ENCODE data around the gene LONRF2. TPM values are rescaled to one million over a fixed set of nuclear protein-coding genes. Genes with fewer than 3 reads are reported as not detected.
A peak's percentile ranks its signal among the peaks of the same experiment; 100 is the strongest.

LONRF2 gene
- total and polyA plus RNA-seq, 2 donors = 0.24 to 0.62 TPM

DNA sequence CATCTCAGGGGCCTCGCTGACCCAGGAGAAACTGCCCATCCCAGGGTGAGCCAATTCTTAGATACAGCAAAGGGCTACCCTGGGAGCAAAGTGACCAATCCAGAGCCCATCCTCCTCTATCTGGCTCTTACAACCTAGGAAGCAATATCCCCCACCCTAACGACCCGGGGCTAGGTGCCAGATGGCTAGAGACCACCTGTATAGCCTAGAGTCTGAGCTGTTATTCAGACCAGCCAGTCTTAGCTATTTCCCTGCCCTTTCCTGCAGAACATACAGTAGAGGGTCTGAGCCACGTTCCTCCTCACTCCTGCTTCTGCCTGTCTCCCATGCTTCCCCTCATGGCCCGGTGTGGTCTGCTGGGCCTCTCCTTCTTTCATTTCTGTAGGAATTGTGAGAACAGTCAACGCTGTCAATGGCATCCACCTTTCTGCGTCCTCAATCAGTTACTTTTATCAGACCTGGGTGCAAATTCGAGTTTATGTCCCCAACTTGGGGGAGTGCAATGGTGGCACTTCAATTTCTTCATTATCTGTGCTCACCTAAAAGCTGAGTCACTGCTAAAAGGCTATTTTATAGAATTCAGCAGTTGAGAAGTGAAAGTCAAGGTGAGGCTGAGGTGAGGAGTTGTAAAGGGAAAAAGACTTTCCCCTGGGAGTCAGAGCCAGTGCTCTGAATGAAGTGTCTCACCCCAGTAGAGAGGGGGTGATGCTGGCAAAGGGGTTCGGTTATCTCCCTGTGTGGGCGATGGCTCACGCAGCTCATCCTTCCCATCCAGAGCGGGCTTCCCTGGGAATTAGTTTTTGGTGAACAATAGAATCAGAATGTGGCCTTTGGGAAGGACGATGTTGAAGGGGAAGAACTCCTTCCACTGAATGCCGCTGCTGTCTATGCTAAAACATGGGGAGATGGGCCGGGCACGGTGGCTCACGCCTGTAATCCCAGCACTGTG, 42.4 kb downstream of the LONRF2 start:
- no peaks in the 10 kb centered on the region for H3K9me3 ChIP-seq (ENCODE audit: control insufficient read depth in 2 of 2, insufficient read depth in 1 of 2, low read length in 1 of 2)
- DNase-seq (ENCODE audit: low read depth in 6 of 9, low spot score in 9 of 9) = no peak

DNA sequence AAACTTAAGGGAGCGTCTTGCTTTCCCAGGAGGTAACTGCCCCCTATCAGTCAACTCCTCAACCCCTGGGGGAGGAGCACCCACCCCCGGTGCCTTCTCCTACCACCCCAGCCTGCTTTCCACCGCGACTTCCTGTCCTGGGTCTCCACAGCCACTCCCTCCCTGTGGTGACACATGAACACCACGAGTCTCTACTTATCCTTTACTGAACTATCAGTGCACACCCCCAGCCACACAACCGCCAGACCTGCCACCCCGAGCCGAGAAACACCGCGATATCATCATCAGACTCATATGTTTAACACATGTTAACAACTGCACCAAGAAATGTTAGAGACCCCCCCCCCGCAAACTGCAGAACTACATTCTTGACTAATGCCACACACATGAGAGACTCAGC, 43.3 kb downstream of the LONRF2 start:
- no peaks in the 10 kb centered on the region for H3K27me3 ChIP-seq (ENCODE audit: control insufficient read depth in 2 of 2, insufficient read depth in 1 of 2, low read length in 1 of 2)
- no peaks in the 10 kb centered on the region for H3K36me3 ChIP-seq (ENCODE audit: control insufficient read depth in 2 of 2, insufficient read depth in 2 of 2, low read length in 1 of 2)
- DNase-seq (ENCODE audit: low read depth in 6 of 9, low spot score in 9 of 9) = no peak
- peaks cover 0 to 5% of the 10 kb centered on the region in 2 donors for H3K4me1 ChIP-seq (ENCODE audit: control insufficient read depth in 2 of 2, insufficient read depth in 2 of 2, low read length in 2 of 2)
- no peaks in the 10 kb centered on the region for H3K9me3 ChIP-seq (ENCODE audit: control insufficient read depth in 2 of 2, insufficient read depth in 1 of 2, low read length in 1 of 2)
- H3K27ac ChIP-seq (ENCODE audit: low read depth in 1 of 2, low read length in 1 of 2) = no peak overlapping the region
- 78% methylated on average over 11 of the region's 11 CpGs for WGBS
- H3K4me3 ChIP-seq (ENCODE audit: low read length in 2 of 2) = no peak overlapping the region

More for the DNA sequence above, 42.4 kb downstream of the LONRF2 start:
- H3K36me3 ChIP-seq (ENCODE audit: control insufficient read depth in 2 of 2, insufficient read depth in 2 of 2, low read length in 1 of 2) = no peaks in the 10 kb centered on the region
- H3K27ac ChIP-seq (ENCODE audit: low read depth in 1 of 2, low read length in 1 of 2) = no peak overlapping the region
- H3K4me1 ChIP-seq (ENCODE audit: control insufficient read depth in 2 of 2, insufficient read depth in 2 of 2, low read length in 2 of 2) = peaks cover 0 to 6% of the 10 kb centered on the region in 2 donors
- WGBS = 90% methylated on average over 17 of the region's 17 CpGs
- H3K27me3 ChIP-seq (ENCODE audit: control insufficient read depth in 2 of 2, insufficient read depth in 1 of 2, low read length in 1 of 2) = no peaks in the 10 kb centered on the region
- H3K4me3 ChIP-seq (ENCODE audit: low read length in 2 of 2) = no peak overlapping the region

DNA sequence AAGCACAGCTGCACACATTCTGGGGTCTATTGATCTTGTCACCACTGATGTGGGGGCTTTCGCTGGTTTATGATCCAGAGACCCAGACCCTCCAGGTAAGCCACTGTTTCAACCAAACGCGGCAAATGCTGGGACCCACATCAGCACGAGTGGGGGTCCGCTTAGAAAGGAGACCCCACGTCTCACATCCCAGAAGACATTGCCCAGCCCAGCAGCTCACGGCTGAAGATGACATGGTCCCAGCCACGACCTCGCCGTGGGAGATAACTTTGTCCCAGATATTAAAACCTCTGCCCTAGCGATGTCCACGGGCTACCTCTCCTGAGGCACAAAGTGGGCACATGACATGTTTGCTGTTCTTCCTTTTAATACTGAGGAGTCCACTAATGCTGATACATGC, 43.8 kb downstream of the LONRF2 start:
- Histone ChIP-seq H3K4me1 (ENCODE audit: control insufficient read depth in 2 of 2, insufficient read depth in 2 of 2, low read length in 2 of 2) (peaks cover 0 to 2% of the 10 kb centered on the region in 2 donors), H3K27ac (ENCODE audit: low read depth in 1 of 2, low read length in 1 of 2) (no peak overlapping the region), H3K36me3 (ENCODE audit: control insufficient read depth in 2 of 2, insufficient read depth in 2 of 2, low read length in 1 of 2) (no peaks in the 10 kb centered on the region), H3K27me3 (ENCODE audit: control insufficient read depth in 2 of 2, insufficient read depth in 1 of 2, low read length in 1 of 2) (no peaks in the 10 kb centered on the region), H3K9me3 (ENCODE audit: control insufficient read depth in 2 of 2, insufficient read depth in 1 of 2, low read length in 1 of 2) (no peaks in the 10 kb centered on the region), H3K4me3 (ENCODE audit: low read length in 2 of 2) (no peak overlapping the region)
- WGBS = 85% methylated on average over 12 of the region's 12 CpGs
- DNase-seq (ENCODE audit: low read depth in 6 of 9, low spot score in 9 of 9) = no peak

DNA sequence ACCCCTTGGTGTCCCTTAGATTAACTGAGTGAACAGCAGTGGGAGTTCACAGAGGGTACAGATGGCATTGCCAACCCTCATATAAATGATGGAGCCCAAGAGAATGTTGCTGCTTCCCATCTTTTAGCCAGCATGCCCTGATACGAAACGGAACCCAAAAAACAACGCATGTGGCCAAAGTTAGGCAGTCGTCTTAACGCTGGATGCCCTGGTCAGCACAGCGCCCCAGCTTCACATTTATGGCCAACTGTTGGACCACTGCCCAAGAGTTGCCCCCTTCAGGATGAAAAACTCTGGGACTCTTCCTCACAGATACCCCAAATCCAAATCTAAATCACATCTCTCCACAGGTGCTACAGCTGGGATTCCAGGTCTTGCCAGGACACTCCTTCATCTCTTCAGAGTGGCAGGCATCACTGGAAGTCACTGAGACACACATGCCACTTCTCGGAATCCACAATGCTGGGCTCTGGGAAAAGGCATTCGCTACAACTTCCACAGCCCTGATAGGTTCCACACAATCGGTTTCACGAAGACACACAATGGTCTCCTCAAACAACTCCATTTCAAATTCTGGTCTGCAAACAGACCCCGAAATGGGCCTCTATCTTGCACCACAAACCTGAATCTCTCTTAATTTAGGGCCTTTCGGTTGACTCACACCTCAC, 44.6 kb downstream of the LONRF2 start:
- no peak for DNase-seq (ENCODE audit: low read depth in 6 of 9, low spot score in 9 of 9)

DNA sequence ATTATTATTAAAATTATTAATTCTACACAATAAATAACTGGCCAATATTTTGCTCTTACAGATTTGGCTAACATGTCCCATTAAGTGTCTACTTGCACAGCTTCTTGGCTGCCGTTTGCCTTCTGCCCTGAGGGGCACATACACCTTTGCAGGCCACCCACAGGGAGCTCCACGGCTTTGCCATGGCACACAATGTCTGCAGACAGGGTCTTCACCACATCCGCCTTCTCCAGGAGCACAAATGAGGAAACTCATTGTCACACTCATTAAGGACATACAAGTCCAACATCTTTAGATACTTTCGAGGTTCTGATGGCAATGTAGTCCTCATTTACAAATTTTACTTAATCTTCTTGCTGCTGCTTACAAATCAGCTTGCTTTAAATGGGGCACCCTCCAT, 45.6 kb downstream of the LONRF2 start:
- no peak for DNase-seq (ENCODE audit: low read depth in 6 of 9, low spot score in 9 of 9)
- 95% methylated on average over 4 of the region's 4 CpGs for WGBS
- Histone ChIP-seq H3K4me1 (ENCODE audit: control insufficient read depth in 2 of 2, insufficient read depth in 2 of 2, low read length in 2 of 2) (peaks cover 0 to 2% of the 10 kb centered on the region in 2 donors), H3K27ac (ENCODE audit: low read depth in 1 of 2, low read length in 1 of 2) (no peak overlapping the region), H3K9me3 (ENCODE audit: control insufficient read depth in 2 of 2, insufficient read depth in 1 of 2, low read length in 1 of 2) (no peaks in the 10 kb centered on the region), H3K4me3 (ENCODE audit: low read length in 2 of 2) (no peak overlapping the region), H3K36me3 (ENCODE audit: control insufficient read depth in 2 of 2, insufficient read depth in 2 of 2, low read length in 1 of 2) (no peaks in the 10 kb centered on the region), H3K27me3 (ENCODE audit: control insufficient read depth in 2 of 2, insufficient read depth in 1 of 2, low read length in 1 of 2) (no peaks in the 10 kb centered on the region)

More for the DNA sequence above, 44.6 kb downstream of the LONRF2 start:
- H3K4me1 ChIP-seq (ENCODE audit: control insufficient read depth in 2 of 2, insufficient read depth in 2 of 2, low read length in 2 of 2) = peaks cover 0 to 2% of the 10 kb centered on the region in 2 donors
- no peaks in the 10 kb centered on the region for H3K9me3 ChIP-seq (ENCODE audit: control insufficient read depth in 2 of 2, insufficient read depth in 1 of 2, low read length in 1 of 2)
- H3K36me3 ChIP-seq (ENCODE audit: control insufficient read depth in 2 of 2, insufficient read depth in 2 of 2, low read length in 1 of 2) = no peaks in the 10 kb centered on the region
- H3K27me3 ChIP-seq (ENCODE audit: control insufficient read depth in 2 of 2, insufficient read depth in 1 of 2, low read length in 1 of 2) = no peaks in the 10 kb centered on the region
- no peak overlapping the region for H3K4me3 ChIP-seq (ENCODE audit: low read length in 2 of 2)
- WGBS = 98% methylated on average over 12 of the region's 12 CpGs
- H3K27ac ChIP-seq (ENCODE audit: low read depth in 1 of 2, low read length in 1 of 2) = no peak overlapping the region

DNA sequence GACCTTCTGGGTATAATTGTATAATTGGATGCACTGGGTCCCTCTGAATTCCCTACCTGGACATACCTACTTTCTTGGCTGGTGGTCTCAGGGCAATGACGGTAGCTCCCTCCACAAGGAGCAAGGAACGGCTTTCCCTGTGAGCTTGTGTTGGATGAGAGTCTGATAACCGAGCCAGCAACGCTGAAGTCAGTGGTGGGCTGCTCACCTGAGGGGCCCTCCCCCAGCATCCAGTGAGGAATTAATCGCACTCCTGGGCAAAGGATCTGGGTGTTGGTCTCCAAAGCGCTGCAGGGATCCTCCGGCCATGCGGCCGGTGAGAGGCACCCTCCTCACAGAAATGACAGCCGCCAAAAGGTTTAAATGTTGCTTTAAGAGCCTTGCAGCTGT, 47.1 kb downstream of the LONRF2 start:
- H3K4me1 ChIP-seq (ENCODE audit: control insufficient read depth in 2 of 2, insufficient read depth in 2 of 2, low read length in 2 of 2) = peaks cover 0 to 2% of the 10 kb centered on the region in 2 donors
- H3K36me3 ChIP-seq (ENCODE audit: control insufficient read depth in 2 of 2, insufficient read depth in 2 of 2, low read length in 1 of 2) = no peaks in the 10 kb centered on the region
- WGBS = 88% methylated on average over 10 of the region's 10 CpGs
- DNase-seq (ENCODE audit: low read depth in 6 of 9, low spot score in 9 of 9) = no peak
- no peak overlapping the region for H3K27ac ChIP-seq (ENCODE audit: low read depth in 1 of 2, low read length in 1 of 2)
- H3K4me3 ChIP-seq (ENCODE audit: low read length in 2 of 2) = no peak overlapping the region
- H3K27me3 ChIP-seq (ENCODE audit: control insufficient read depth in 2 of 2, insufficient read depth in 1 of 2, low read length in 1 of 2) = no peaks in the 10 kb centered on the region
- no peaks in the 10 kb centered on the region for H3K9me3 ChIP-seq (ENCODE audit: control insufficient read depth in 2 of 2, insufficient read depth in 1 of 2, low read length in 1 of 2)

DNA sequence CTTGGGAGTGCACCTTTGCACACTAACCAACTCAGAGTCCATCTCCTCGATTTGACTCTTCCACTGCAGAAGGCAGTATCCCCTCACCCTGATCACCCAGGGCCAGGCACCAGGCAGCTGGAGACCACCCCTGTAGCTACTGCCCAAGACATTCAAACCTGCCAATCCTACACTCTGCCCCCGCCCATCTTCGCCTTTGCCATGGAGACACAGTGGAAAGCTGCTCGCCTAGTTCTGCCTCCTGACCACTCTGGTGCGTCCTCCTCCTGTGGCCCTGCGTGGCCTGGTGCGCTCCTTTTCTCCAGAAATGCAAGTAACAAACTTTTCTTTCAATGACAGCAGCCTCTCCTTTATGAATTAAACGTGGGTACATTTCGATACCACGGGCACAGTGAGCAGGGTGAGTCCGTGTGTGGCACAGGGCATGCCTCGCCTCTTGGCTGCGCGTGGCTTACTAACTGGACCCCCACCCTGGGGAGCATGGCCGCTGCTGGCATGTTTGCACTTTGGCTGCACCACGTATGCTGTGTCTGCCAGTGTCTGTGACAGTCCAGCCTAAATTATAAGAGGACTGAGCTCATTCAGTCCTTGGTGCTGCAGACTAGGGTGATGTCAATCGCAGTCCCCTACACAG, 47.6 kb downstream of the LONRF2 start:
- no peaks in the 10 kb centered on the region for H3K9me3 ChIP-seq (ENCODE audit: control insufficient read depth in 2 of 2, insufficient read depth in 1 of 2, low read length in 1 of 2)
- no peaks in the 10 kb centered on the region for H3K27me3 ChIP-seq (ENCODE audit: control insufficient read depth in 2 of 2, insufficient read depth in 1 of 2, low read length in 1 of 2)
- no peak overlapping the region for H3K4me3 ChIP-seq (ENCODE audit: low read length in 2 of 2)
- 95% methylated on average over 17 of the region's 17 CpGs for WGBS
- DNase-seq (ENCODE audit: low read depth in 6 of 9, low spot score in 9 of 9) = no peak
- no peaks in the 10 kb centered on the region for H3K36me3 ChIP-seq (ENCODE audit: control insufficient read depth in 2 of 2, insufficient read depth in 2 of 2, low read length in 1 of 2)
- peaks cover 0 to 2% of the 10 kb centered on the region in 2 donors for H3K4me1 ChIP-seq (ENCODE audit: control insufficient read depth in 2 of 2, insufficient read depth in 2 of 2, low read length in 2 of 2)
- H3K27ac ChIP-seq (ENCODE audit: low read depth in 1 of 2, low read length in 1 of 2) = no peak overlapping the region

DNA sequence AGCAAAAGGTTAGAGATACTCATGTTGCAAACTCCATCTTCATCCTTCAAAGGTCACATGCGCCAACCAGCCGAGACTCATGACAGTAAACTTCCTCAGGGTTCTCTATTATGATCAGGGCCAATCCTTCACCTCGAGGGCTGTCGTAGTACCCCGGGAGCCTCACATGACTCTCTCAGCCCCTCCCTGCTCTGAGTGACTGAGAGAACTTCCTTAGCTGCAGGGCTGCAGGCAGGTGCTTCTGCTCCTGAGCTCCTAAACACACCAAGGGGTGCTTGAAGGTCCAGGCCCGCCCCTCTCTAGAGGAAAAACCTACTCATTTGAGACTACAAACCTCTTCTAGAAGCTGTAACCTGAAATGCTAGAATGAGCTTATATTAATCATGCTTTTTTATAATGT, 48.2 kb downstream of the LONRF2 start:
- DNase-seq (ENCODE audit: low read depth in 6 of 9, low spot score in 9 of 9) = peak in 2 of 9 donors; percentile 26 to 33
- WGBS = 43% methylated on average over 6 of the region's 6 CpGs
- no peak overlapping the region for H3K4me3 ChIP-seq (ENCODE audit: low read length in 2 of 2)
- H3K36me3 ChIP-seq (ENCODE audit: control insufficient read depth in 2 of 2, insufficient read depth in 2 of 2, low read length in 1 of 2) = no peaks in the 10 kb centered on the region
- no peaks in the 10 kb centered on the region for H3K4me1 ChIP-seq (ENCODE audit: control insufficient read depth in 2 of 2, insufficient read depth in 2 of 2, low read length in 2 of 2)
- no peaks in the 10 kb centered on the region for H3K9me3 ChIP-seq (ENCODE audit: control insufficient read depth in 2 of 2, insufficient read depth in 1 of 2, low read length in 1 of 2)
- H3K27ac ChIP-seq (ENCODE audit: low read depth in 1 of 2, low read length in 1 of 2) = no peak overlapping the region
- H3K27me3 ChIP-seq (ENCODE audit: control insufficient read depth in 2 of 2, insufficient read depth in 1 of 2, low read length in 1 of 2) = no peaks in the 10 kb centered on the region

DNA sequence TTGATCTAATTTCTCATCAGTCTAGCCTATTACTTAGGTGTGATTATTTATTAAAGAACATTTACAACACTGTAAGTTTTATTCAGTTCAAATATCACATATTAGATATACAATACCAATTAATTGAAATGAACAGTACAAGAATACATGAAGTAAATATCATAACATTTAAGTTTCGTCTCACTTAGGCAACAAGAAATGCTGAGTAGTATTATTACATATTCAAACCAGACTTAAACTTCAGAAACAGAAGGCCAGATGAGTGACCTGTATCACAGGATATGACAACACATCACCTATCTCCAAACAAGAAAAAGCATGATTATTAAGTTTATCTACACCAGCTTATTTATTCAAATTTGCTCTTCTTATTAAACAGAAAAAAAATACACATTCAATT, 48.9 kb downstream of the LONRF2 start:
- Histone ChIP-seq H3K4me1 (ENCODE audit: control insufficient read depth in 2 of 2, insufficient read depth in 2 of 2, low read length in 2 of 2) (no peaks in the 10 kb centered on the region), H3K9me3 (ENCODE audit: control insufficient read depth in 2 of 2, insufficient read depth in 1 of 2, low read length in 1 of 2) (no peaks in the 10 kb centered on the region), H3K36me3 (ENCODE audit: control insufficient read depth in 2 of 2, insufficient read depth in 2 of 2, low read length in 1 of 2) (no peaks in the 10 kb centered on the region), H3K27me3 (ENCODE audit: control insufficient read depth in 2 of 2, insufficient read depth in 1 of 2, low read length in 1 of 2) (no peaks in the 10 kb centered on the region), H3K27ac (ENCODE audit: low read depth in 1 of 2, low read length in 1 of 2) (no peak overlapping the region), H3K4me3 (ENCODE audit: low read length in 2 of 2) (no peak overlapping the region)
- no peak for DNase-seq (ENCODE audit: low read depth in 6 of 9, low spot score in 9 of 9)
- WGBS = 95% methylated on average over 1 of the region's 1 CpG

Data from thymus (tissue), 11 donors.